Progenitor cell of endocrine pancreas (in vitro differentiated cells): ENCODE data around the gene SPPL2C. TPM values are rescaled to one million over a fixed set of nuclear protein-coding genes. Genes with fewer than 3 reads are reported as not detected.

ENCODE experiments used
- DNase-seq: peaks from one replicate; pipeline ENCODE4 v3.0.0; 2021; ENCODE audit warnings: low spot score; ENCODE audit not compliant: unreplicated experiment
- H3K27ac Mint-ChIP-seq: 2 replicates; pipeline ENCODE4 v1.8.0; 2021; ENCODE audit warnings: mild to moderate bottlenecking, moderate library complexity, mixed read lengths
- H3K27me3 Mint-ChIP-seq: 2 replicates; pipeline ENCODE4 v1.8.0; 2021; ENCODE audit warnings: mixed read lengths
- H3K36me3 Mint-ChIP-seq: 2 replicates; pipeline ENCODE4 v1.8.0; 2022; ENCODE audit warnings: mixed read lengths; ENCODE audit not compliant: insufficient read depth
- H3K4me1 Mint-ChIP-seq: 2 replicates; pipeline ENCODE4 v1.8.0; 2021; ENCODE audit warnings: low read depth, mixed read lengths
- H3K4me3 Mint-ChIP-seq: 2 replicates; pipeline ENCODE4 v1.8.0; 2021; ENCODE audit warnings: low read depth, mild to moderate bottlenecking, moderate library complexity, mixed read lengths
- H3K9me3 Mint-ChIP-seq: 2 replicates; pipeline ENCODE4 v1.8.0; 2021; ENCODE audit warnings: low read depth, mixed read lengths
- total RNA-seq: library from RNA; stranded (reverse); gene quantifications from 2 replicates; pipeline ENCODE4 v1.2.1, GENCODE V29; 2021
- TF ChIP-seq, protein P1 (sequence below): fragments of 200-600 bp; sonication (generic); IDR thresholded peaks from one replicate; pipeline ENCODE4 v1.5.0; 2021; ENCODE audit warnings: antibody characterized with exemption, mild to moderate bottlenecking; ENCODE audit not compliant: unreplicated experiment

SPPL2C gene
- total RNA-seq, 1 donor from 2014 or later = not detected

DNA sequence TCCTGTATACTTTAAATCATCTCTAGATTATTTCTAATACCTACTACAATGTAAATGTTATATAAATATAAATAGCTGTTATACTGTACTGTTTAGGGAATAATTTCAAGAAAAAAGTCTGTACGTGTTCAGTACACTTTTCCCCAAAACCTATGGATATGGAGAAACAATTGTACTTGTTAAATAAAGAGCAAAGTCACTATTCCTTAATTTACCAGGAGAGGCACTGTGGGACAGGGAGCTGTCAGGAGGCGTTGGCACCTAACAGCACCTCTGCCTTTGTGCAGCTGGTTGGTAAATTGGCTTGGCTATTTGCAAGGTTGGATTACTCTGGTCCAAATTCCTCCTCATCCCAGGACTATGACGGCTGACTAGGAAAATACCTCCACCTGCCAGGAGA, 32.6 kb upstream of the SPPL2C start:
- H3K4me3 Mint-ChIP-seq = no peak overlapping the region
- H3K27me3 Mint-ChIP-seq = peaks cover 31% of the 10 kb centered on the region
- TF ChIP-seq, protein P1, sequence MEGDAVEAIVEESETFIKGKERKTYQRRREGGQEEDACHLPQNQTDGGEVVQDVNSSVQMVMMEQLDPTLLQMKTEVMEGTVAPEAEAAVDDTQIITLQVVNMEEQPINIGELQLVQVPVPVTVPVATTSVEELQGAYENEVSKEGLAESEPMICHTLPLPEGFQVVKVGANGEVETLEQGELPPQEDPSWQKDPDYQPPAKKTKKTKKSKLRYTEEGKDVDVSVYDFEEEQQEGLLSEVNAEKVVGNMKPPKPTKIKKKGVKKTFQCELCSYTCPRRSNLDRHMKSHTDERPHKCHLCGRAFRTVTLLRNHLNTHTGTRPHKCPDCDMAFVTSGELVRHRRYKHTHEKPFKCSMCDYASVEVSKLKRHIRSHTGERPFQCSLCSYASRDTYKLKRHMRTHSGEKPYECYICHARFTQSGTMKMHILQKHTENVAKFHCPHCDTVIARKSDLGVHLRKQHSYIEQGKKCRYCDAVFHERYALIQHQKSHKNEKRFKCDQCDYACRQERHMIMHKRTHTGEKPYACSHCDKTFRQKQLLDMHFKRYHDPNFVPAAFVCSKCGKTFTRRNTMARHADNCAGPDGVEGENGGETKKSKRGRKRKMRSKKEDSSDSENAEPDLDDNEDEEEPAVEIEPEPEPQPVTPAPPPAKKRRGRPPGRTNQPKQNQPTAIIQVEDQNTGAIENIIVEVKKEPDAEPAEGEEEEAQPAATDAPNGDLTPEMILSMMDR = no peak
- no peaks in the 10 kb centered on the region for H3K4me1 Mint-ChIP-seq
- no peak overlapping the region for H3K27ac Mint-ChIP-seq
- no peak for DNase-seq
- no peaks in the 10 kb centered on the region for H3K36me3 Mint-ChIP-seq
- no peaks in the 10 kb centered on the region for H3K9me3 Mint-ChIP-seq

DNA sequence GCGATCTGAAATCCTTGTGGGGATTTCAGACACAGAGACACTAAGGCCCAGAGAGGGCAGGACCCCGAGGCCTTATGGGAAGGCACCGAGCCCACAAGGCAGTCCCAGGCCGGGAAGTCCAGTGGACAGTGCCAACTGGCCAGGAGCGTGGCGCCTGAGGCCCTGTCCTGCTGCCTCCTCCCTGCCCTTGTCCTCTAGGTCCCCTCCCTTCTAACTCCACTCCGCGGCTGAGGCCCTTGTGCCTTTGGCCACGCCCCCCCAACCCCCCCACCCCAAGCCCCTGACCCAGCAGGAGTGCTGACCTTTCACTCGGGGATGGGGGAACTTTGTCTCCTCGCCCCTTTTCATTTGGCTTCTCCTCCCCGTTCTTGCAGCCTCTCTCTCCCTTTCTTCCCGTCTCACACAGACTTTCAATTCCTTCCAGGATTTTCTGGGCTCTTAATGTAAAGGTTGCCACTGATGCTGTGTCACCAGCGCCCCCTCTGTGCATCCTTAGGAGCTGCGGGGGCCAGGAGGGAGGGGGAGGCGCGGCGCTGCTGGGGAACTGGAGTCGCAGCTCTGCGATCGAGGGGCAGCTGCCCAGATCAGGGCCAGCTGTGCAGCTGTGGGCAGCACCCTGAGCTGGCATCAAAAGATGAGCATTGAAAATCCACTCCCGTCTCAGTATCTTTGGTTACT, 31.5 kb upstream of the SPPL2C start:
- no peak overlapping the region for H3K27ac Mint-ChIP-seq
- H3K27me3 Mint-ChIP-seq = peaks cover 24% of the 10 kb centered on the region
- H3K4me1 Mint-ChIP-seq = no peaks in the 10 kb centered on the region
- no peaks in the 10 kb centered on the region for H3K36me3 Mint-ChIP-seq
- TF ChIP-seq, protein P1 = peak; percentile 57
- peak; percentile 34 for DNase-seq
- H3K4me3 Mint-ChIP-seq = no peak overlapping the region
- H3K9me3 Mint-ChIP-seq = no peaks in the 10 kb centered on the region

DNA sequence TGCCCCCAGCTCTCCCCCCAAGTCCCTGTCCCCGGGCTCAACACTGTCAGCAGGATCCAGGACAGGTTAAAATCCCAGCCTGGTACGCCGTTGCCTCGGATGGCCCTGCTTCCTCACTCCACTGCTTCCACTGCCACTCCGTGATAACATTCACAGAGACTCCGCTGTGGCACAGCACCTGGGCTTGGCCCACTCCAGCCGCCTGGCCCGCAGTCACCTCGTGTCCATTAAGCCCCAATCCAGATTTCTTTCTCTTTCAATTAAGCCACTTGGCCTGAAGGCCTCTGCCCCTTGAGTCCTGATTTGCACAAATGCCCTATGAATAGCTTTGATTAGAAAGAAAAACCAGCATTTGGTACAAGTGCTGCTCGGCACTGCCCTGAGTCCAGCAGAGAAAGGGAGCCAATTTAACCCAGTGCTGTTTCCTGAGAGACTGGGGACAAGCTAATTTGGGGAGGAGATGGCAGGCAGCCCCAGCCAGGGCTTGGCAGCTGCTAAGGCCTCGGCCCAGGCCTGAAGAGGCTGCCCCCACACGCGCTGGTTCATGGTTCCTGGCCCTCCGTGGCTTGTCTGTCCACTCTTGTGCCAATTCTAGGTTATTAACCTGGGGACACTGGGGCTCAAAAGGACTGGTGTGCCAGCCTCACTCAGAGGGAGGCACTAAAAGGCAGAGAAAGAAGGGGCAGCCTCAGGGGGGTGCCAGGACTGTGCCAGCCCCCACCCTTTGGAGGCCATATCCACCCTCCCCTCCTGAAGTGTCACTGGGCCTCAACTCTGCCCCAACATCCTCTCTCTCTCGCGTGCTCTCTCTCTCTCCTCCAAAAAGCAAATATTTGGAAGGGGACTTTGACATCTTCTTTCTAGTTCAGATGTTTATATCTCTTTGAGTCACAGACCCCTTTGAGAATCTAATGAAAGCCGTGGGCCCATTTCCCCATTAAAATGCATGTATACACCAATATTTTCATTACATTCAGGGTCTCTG, 29.8 kb upstream of the SPPL2C start:
- TF ChIP-seq, protein P1 = no peak
- no peak overlapping the region for H3K4me3 Mint-ChIP-seq
- H3K27ac Mint-ChIP-seq = no peak overlapping the region
- H3K9me3 Mint-ChIP-seq = no peaks in the 10 kb centered on the region
- H3K4me1 Mint-ChIP-seq = no peaks in the 10 kb centered on the region
- H3K27me3 Mint-ChIP-seq = peaks cover 18% of the 10 kb centered on the region
- H3K36me3 Mint-ChIP-seq = no peaks in the 10 kb centered on the region
- no peak for DNase-seq

DNA sequence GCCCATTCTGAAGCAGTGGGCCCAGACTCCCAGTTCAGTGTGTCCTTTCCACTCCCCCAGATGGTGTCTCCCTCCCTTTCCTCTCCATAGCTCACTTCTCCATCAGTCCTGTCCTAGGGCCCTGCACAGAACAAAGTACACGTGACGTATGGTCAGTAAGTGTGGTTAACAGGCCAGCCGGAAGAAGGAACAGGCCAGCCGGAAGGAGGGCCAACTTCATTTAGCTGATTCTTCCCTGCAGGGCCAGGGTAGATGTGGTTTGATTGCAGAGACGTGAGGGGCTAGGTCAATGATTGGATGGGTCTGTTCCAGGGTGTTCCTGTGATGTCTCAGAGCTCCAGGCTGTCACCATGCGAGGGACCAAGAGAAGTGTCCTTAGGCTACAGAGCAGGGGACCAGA, 28.9 kb upstream of the SPPL2C start:
- H3K27me3 Mint-ChIP-seq = peaks cover 20% of the 10 kb centered on the region
- no peak overlapping the region for H3K4me3 Mint-ChIP-seq
- no peak overlapping the region for H3K27ac Mint-ChIP-seq
- H3K9me3 Mint-ChIP-seq = no peaks in the 10 kb centered on the region
- no peak for DNase-seq
- TF ChIP-seq, protein P1 = no peak
- H3K4me1 Mint-ChIP-seq = no peaks in the 10 kb centered on the region
- no peaks in the 10 kb centered on the region for H3K36me3 Mint-ChIP-seq

DNA sequence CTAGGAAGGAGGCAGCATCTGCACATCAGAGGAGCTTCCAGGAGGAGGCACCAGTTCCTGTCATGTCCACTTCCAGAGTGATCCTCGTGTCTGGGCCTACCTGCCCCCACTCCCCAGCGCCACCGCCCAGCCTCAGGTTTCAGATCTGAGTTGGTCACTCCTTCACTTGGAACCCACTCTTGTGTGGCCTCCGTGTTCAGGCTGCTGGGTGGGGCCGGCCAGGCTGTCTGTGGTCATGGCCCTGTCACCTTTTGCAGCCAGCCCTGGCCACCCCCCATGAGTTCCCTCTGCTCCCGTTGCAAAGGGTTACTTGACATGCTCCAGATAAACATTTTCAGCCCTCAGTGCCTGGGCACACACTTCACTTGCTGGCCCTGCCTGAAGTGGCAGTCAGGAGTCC, 26.6 kb upstream of the SPPL2C start:
- no peak for DNase-seq
- Mint-ChIP-seq H3K9me3 (no peaks in the 10 kb centered on the region), H3K27ac (no peak overlapping the region), H3K4me1 (no peaks in the 10 kb centered on the region), H3K36me3 (no peaks in the 10 kb centered on the region), H3K4me3 (no peak overlapping the region), H3K27me3 (peaks cover 24% of the 10 kb centered on the region)
- TF ChIP-seq, protein P1 = no peak
